ENCODE data around the gene MAPKAPK2.
A peak's percentile ranks its signal among the peaks of the same experiment; 100 is the strongest.

MAPKAPK2 gene

GRCh38 chr1:206661161-206661820 lies 23.4 kb upstream of the MAPKAPK2 start:
- no peak for DNase-seq (ENCODE audit: low read depth)

DNA sequence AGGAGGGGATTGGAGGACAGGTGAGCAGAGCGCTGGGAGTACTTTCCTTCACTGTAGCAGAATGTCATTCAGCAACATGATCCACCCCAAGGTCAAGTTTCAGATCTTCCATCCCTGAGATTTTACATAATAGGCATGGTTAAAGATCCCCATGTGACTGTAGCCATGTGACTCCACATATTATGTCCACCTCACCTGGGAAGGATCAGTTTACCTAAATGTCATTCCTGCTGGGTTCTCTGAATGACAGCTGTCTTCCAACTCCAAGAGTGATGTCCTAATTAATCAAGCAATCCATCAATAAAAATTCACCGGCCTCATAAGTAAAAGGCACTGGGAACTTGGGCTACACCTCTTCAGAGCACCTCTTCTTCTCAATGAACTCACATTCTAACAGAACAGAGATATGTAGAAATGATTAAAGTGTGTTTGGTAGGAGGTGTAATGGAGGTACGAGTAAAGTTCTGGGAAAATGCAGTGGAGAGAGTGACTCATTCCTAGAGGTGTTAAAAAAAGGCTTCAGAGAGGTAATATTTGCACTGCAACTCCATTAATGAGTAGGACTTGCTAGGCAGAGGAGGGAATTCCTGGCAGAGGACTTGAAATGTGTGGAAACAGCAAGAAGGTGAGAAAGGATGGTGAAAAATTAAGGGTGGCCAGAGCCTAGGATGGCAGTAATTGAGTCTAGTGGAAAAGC lies 22.2 kb upstream of the MAPKAPK2 start:
- DNase-seq (ENCODE audit: low read depth): no peak

DNA sequence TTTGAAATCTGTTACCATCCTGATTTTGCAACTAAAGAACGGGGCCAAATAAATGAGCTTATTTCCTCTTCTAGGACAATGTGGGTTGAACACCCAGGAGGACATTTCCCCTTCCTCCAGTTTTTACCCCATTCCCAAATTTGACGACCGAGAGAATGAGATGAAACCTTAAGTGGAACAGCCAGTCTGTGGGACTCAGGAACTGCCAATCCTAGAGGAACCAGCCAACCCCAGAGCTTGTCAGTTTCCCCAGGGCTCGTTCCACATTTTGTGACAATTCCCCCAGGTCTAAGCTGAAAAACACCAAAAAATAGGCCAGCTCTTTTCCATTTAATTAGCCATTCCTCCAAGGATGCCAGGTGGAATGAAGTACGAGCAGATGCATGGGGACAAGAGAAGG lies 21.3 kb upstream of the MAPKAPK2 start:
- DNase-seq (ENCODE audit: low read depth): no peak

GRCh38 chr1:206663832-206664652 lies 20.7 kb upstream of the MAPKAPK2 start:
- peak; percentile 73 for DNase-seq (ENCODE audit: low read depth)

- DNase-seq (ENCODE audit: low read depth): no peak
Observed at GRCh38 chr1:206664740-206665139, 20.0 kb upstream of the MAPKAPK2 start.

DNA sequence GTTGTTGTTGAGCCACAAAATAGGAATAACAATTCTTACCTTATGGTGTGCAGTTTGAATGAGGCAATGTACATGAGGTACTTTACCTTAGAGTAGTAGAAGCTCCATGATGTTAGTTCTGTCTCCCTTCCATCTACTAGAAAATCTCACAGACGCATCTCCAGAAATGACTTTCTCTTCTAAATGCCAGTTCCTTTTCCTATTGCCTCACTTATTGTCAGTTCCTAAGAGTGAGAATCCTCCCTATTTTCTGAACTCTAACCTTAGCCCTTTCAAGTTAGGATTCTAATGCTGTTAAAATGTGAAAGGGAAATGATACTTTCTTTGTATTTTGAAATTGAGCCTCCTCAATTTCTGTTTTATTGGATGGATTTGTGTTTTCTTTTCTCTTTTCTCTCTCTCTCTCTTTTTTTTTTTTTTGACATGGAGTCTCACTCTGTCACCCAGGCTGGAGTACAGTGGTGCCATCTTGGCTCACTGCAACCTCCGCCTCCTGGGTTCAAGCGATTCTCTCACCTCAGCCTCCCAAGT lies 18.6 kb upstream of the MAPKAPK2 start:
- no peak for DNase-seq (ENCODE audit: low read depth)

DNA sequence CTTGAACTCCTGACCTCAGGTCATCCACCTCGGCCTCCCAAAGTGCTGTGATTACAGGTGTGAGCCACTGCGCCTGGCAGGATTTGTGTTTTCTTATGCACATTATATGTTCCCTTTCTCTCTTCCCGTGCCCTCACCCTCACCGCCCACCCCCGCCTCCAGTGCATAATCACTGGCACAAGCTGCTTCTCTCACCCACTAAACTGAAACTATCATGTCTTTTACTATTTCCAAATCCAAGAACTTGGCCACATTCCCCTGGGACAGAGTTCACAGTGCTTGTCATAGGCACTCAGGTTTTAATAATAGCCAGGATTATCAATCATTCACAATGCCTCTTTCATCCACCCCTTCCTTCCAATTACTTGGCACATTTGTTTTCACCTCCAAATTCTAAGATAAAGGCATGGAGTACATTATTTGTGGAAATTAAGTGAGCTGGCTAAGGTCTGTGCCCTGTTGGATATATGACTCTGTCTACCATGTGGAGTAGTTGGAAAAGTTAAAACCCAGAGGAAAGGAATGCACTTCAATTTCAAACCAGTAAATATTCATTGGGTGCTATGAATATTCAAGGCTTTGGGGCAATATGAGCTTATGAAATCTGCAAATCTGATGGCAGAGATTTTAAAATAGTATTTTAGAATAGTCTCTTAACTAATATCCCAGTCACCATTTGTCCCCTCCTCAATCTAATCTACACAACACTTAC lies 17.6 kb upstream of the MAPKAPK2 start:
- DNase-seq (ENCODE audit: low read depth): no peak

GRCh38 chr1:206668351-206668750 lies 16.4 kb upstream of the MAPKAPK2 start:
- no peak for DNase-seq (ENCODE audit: low read depth)

- no peak for DNase-seq (ENCODE audit: low read depth)
Observed at GRCh38 chr1:206668874-206669410, 15.8 kb upstream of the MAPKAPK2 start.

DNA sequence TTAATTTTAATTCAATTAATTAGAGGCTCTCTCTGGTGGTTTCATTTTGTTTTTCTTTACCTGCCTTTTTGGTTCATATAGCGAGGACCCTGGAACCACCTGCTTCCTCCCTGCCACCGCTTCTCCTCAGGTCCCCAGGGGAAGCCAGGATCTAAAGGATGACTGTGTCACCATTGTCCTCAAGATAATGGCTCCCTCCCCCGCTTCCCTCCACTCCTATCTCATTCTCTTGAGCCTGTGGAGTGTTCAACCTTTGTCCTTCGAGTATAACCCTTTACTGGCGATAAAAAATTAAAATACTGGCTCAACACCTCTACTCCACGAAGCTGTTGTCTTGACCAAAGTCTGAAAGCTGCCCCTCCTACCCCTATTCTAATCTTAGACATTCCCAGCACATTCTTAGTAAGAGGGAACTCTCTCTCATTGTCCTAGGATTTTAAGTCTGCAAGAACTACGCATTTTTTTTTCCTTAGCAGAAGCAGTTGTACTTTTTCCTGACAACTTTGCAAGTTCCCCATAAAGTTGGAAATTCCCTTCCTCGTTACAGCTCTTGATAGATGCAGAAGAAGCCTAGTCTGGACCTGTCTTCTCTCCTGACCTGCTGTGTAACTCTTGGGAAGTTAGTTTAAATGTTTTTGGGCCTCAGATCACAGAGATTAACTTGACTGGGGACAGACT lies 12.6 kb upstream of the MAPKAPK2 start:
- DNase-seq (ENCODE audit: low read depth): no peak

- peak; percentile 84 for DNase-seq (ENCODE audit: low read depth)
Observed at GRCh38 chr1:206672844-206673758, 11.6 kb upstream of the MAPKAPK2 start.

DNA sequence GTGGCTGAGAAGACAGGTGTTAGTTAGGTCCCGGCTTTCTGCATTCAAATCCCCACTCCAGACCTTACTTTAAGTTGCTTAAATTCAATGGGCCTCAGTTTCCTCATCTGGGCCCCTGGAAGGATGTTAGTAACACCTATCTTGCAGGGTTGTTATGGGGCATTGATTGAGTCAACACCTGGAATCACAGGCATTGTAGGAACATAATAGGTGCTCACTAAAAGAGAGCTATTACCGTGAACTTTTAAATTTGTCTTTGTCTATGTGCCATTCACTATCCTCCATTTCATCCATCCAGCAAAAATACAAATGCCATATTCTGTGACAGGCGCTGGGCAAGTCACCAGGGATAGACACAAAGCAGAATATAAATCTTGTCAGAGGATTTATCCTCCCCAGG lies 10.5 kb upstream of the MAPKAPK2 start:
- DNase-seq (ENCODE audit: low read depth): no peak

GRCh38 chr1:206674745-206675175 lies 9.9 kb upstream of the MAPKAPK2 start:
- DNase-seq (ENCODE audit: low read depth): no peak

GRCh38 chr1:206676499-206676898 lies 8.2 kb upstream of the MAPKAPK2 start:
- DNase-seq (ENCODE audit: low read depth): no peak

DNA sequence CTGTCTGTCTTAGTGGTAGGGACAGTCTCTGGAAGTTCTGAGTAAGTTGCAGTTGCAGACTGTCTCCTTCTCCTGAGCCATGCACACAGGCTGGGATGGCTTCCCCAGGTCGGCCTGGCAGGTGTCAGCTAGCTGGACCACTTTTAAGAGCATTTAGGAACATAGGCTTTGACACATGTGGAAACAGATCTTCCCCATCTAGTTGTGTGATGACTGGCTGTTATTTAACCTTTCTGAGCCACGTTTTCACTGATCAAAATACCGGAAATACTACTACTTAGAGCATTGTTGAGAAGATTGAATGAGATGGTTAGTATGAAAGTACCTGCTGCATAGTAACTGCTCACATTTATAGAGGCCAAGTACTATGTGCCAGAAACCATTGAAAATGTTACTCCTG lies 6.2 kb upstream of the MAPKAPK2 start:
- no peak for DNase-seq (ENCODE audit: low read depth)

- DNase-seq (ENCODE audit: low read depth): no peak
Observed at GRCh38 chr1:206679738-206680211, 4.9 kb upstream of the MAPKAPK2 start.

GRCh38 chr1:206680279-206680678 lies 4.4 kb upstream of the MAPKAPK2 start:
- DNase-seq (ENCODE audit: low read depth): no peak

- DNase-seq (ENCODE audit: low read depth): no peak
Observed at GRCh38 chr1:206681359-206681758, 3.3 kb upstream of the MAPKAPK2 start.

DNA sequence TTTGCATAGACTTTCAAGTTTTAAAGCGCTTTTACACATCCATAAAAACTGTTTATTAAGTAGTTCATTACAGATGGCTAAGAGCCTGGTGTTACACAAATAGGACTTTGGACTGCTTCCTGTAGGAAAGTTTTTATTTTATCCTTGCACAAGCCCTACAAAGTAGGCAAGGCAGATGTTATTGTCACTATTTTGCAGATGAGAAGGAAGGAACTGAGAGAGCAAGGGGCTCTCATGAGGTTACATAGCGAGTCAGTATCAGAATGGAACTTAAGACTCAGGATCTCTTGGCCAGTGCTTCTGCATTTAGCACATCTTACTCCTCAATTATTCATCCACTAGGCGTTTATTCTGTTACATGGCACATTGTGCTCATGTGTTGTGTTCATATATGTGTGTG lies 2.6 kb upstream of the MAPKAPK2 start:
- DNase-seq (ENCODE audit: low read depth): no peak

DNA sequence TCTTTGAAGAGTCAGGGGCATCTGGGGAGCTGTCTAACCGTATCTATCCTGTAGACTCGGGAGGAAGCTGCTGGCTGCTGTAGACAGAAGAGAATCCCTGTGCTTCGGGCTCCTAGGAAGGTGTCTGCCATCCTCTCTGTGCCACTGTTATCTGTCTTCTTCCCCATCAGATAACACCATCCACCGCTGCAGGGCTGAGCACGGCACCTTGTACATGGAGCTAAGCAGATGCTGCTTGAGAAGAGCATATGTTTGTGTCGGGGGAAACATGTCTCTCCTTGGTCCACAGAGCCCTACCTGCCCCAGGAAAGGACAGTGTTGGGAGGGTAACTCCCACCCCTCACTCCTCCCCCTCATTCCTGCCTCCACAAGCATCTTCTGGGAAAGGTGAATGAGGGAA lies 1.4 kb upstream of the MAPKAPK2 start:
- no peak for DNase-seq (ENCODE audit: low read depth)

All from CMK (cell line).